Measurements from ENCODE around the gene ZNF883. TPM values are rescaled to one million over a fixed set of nuclear protein-coding genes. Genes with fewer than 3 reads are reported as not detected.
A peak's percentile ranks its signal among the peaks of the same experiment; 100 is the strongest.
"Not testable (repeated sequence)": the region's sequence is repeated elsewhere in the genome, so short reads cannot be mapped to it uniquely, and the experiment has no call there.

Gene ZNF883
- total RNA-seq (2012; rRNA removed) = 1.1 and 2.0 TPM in 2 replicates

- peak within 1 kb of the TSS; percentile 71 for H3K4me3 ChIP-seq (ENCODE audit: low read length)
- no peaks in the 10 kb centered on the region for H3K27me3 ChIP-seq (ENCODE audit: control insufficient read depth, insufficient read depth, low read length)
- peak within 1 kb of the TSS; percentile 51 for H3K9ac ChIP-seq (ENCODE audit: low read depth, low read length)
- peaks cover 4% of the 10 kb centered on the region for H3K9me3 ChIP-seq (replicated peaks; ENCODE audit: low read length)
- H3K4me1 ChIP-seq (ENCODE audit: control insufficient read depth, insufficient read depth, low read length) = no peaks in the 10 kb centered on the region
- peak within 1 kb of the TSS; percentile 89 for H3K4me2 ChIP-seq (ENCODE audit: low read length)
- no peaks in the 10 kb centered on the region for H3K36me3 ChIP-seq (ENCODE audit: insufficient read depth, low read length)
These were observed at the start of gene ZNF883 for GRCh38 chr9:113011911-113012381. Gene ZNF883 (minus strand): TSS chr9:113012192.

GRCh38 chr9:113061072-113061850, 49.3 kb upstream of the ZNF883 start:
- not testable (repeated sequence) for H3K4me2 ChIP-seq (ENCODE audit: low read length); H3K9ac ChIP-seq (ENCODE audit: low read depth, low read length); H3K4me1 ChIP-seq (ENCODE audit: control insufficient read depth, insufficient read depth, low read length); H3K9me3 ChIP-seq (replicated peaks; ENCODE audit: low read length); H3K4me3 ChIP-seq (ENCODE audit: low read length); H3K36me3 ChIP-seq (ENCODE audit: insufficient read depth, low read length)
- H3K27me3 ChIP-seq (ENCODE audit: control insufficient read depth, insufficient read depth, low read length) = peaks cover 14% of the 10 kb centered on the region

GRCh38 chr9:113059581-113060284, 47.7 kb upstream of the ZNF883 start:
- not testable (repeated sequence) for H3K4me1 ChIP-seq (ENCODE audit: control insufficient read depth, insufficient read depth, low read length); H3K4me2 ChIP-seq (ENCODE audit: low read length); H3K36me3 ChIP-seq (ENCODE audit: insufficient read depth, low read length); H3K9ac ChIP-seq (ENCODE audit: low read depth, low read length)
- peaks cover 13% of the 10 kb centered on the region for H3K9me3 ChIP-seq (replicated peaks; ENCODE audit: low read length)
- H3K27me3 ChIP-seq (ENCODE audit: control insufficient read depth, insufficient read depth, low read length) = peaks cover 14% of the 10 kb centered on the region
- peak overlapping the region; percentile 32 for H3K4me3 ChIP-seq (ENCODE audit: low read length)

GRCh38 chr9:113057193-113057592, 45.2 kb upstream of the ZNF883 start:
- Histone ChIP-seq H3K4me1 (ENCODE audit: control insufficient read depth, insufficient read depth, low read length) (no peaks in the 10 kb centered on the region), H3K9me3 (replicated peaks; ENCODE audit: low read length) (peaks cover 20% of the 10 kb centered on the region), H3K9ac (ENCODE audit: low read depth, low read length) (peak overlapping the region; percentile 82), H3K36me3 (ENCODE audit: insufficient read depth, low read length) (no peaks in the 10 kb centered on the region), H3K27me3 (ENCODE audit: control insufficient read depth, insufficient read depth, low read length) (peaks cover 9% of the 10 kb centered on the region), H3K4me3 (ENCODE audit: low read length) (peak overlapping the region; percentile 87), H3K4me2 (ENCODE audit: low read length) (peak overlapping the region; percentile 81)

GRCh38 chr9:113056191-113057106, 44.5 kb upstream of the ZNF883 start, which contains the start of gene ZFP37:
Gene ZFP37 (minus strand): TSS chr9:113056724. CDS start chr9:113056688, 36 bp downstream.
- Histone ChIP-seq H3K4me2 (ENCODE audit: low read length) (peak within 1 kb of the TSS; percentile 81), H3K4me3 (ENCODE audit: low read length) (peak within 1 kb of the TSS; percentile 87), H3K36me3 (ENCODE audit: insufficient read depth, low read length) (no peaks in the 10 kb centered on the region), H3K9me3 (replicated peaks; ENCODE audit: low read length) (peaks cover 22% of the 10 kb centered on the region), H3K27me3 (ENCODE audit: control insufficient read depth, insufficient read depth, low read length) (peaks cover 5% of the 10 kb centered on the region), H3K9ac (ENCODE audit: low read depth, low read length) (peak within 1 kb of the TSS; percentile 82), H3K4me1 (ENCODE audit: control insufficient read depth, insufficient read depth, low read length) (no peaks in the 10 kb centered on the region)

GRCh38 chr9:113042884-113043657, 31.1 kb upstream of the ZNF883 start:
- H3K9ac ChIP-seq (ENCODE audit: low read depth, low read length) = no peak overlapping the region
- no peaks in the 10 kb centered on the region for H3K4me1 ChIP-seq (ENCODE audit: control insufficient read depth, insufficient read depth, low read length)
- no peak overlapping the region for H3K4me3 ChIP-seq (ENCODE audit: low read length)
- no peaks in the 10 kb centered on the region for H3K27me3 ChIP-seq (ENCODE audit: control insufficient read depth, insufficient read depth, low read length)
- peaks cover 41% of the 10 kb centered on the region for H3K36me3 ChIP-seq (ENCODE audit: insufficient read depth, low read length)
- H3K9me3 ChIP-seq (replicated peaks; ENCODE audit: low read length) = peaks cover 63% of the 10 kb centered on the region
- H3K4me2 ChIP-seq (ENCODE audit: low read length) = no peak overlapping the region

GRCh38 chr9:113026200-113026599, 14.2 kb upstream of the ZNF883 start:
- Histone ChIP-seq H3K4me3 (ENCODE audit: low read length) (no peak overlapping the region), H3K9ac (ENCODE audit: low read depth, low read length) (no peak overlapping the region), H3K4me2 (ENCODE audit: low read length) (no peak overlapping the region), H3K27me3 (ENCODE audit: control insufficient read depth, insufficient read depth, low read length) (no peaks in the 10 kb centered on the region), H3K4me1 (ENCODE audit: control insufficient read depth, insufficient read depth, low read length) (no peaks in the 10 kb centered on the region), H3K36me3 (ENCODE audit: insufficient read depth, low read length) (no peaks in the 10 kb centered on the region), H3K9me3 (replicated peaks; ENCODE audit: low read length) (peaks cover 5% of the 10 kb centered on the region)

GRCh38 chr9:113018247-113018646, 6.3 kb upstream of the ZNF883 start:
- Histone ChIP-seq H3K4me1 (ENCODE audit: control insufficient read depth, insufficient read depth, low read length) (no peaks in the 10 kb centered on the region), H3K9ac (ENCODE audit: low read depth, low read length) (no peak overlapping the region), H3K4me3 (ENCODE audit: low read length) (no peak overlapping the region), H3K36me3 (ENCODE audit: insufficient read depth, low read length) (no peaks in the 10 kb centered on the region), H3K27me3 (ENCODE audit: control insufficient read depth, insufficient read depth, low read length) (no peaks in the 10 kb centered on the region), H3K4me2 (ENCODE audit: low read length) (no peak overlapping the region), H3K9me3 (replicated peaks; ENCODE audit: low read length) (no peaks in the 10 kb centered on the region)

GRCh38 chr9:113012492-113012891, 500 bp upstream of the ZNF883 start:
- Histone ChIP-seq H3K9ac (ENCODE audit: low read depth, low read length) (no peak overlapping the region), H3K9me3 (replicated peaks; ENCODE audit: low read length) (no peaks in the 10 kb centered on the region), H3K27me3 (ENCODE audit: control insufficient read depth, insufficient read depth, low read length) (no peaks in the 10 kb centered on the region), H3K4me2 (ENCODE audit: low read length) (peak overlapping the region; percentile 89), H3K36me3 (ENCODE audit: insufficient read depth, low read length) (no peaks in the 10 kb centered on the region), H3K4me1 (ENCODE audit: control insufficient read depth, insufficient read depth, low read length) (no peaks in the 10 kb centered on the region), H3K4me3 (ENCODE audit: low read length) (peak overlapping the region; percentile 71)

GRCh38 chr9:113005777-113006176, 6.2 kb downstream of the ZNF883 start:
- Histone ChIP-seq H3K27me3 (ENCODE audit: control insufficient read depth, insufficient read depth, low read length) (no peaks in the 10 kb centered on the region), H3K4me1 (ENCODE audit: control insufficient read depth, insufficient read depth, low read length) (no peaks in the 10 kb centered on the region), H3K9me3 (replicated peaks; ENCODE audit: low read length) (peaks cover 9% of the 10 kb centered on the region), H3K36me3 (ENCODE audit: insufficient read depth, low read length) (no peaks in the 10 kb centered on the region), H3K4me2 (ENCODE audit: low read length) (no peak overlapping the region), H3K9ac (ENCODE audit: low read depth, low read length) (no peak overlapping the region), H3K4me3 (ENCODE audit: low read length) (no peak overlapping the region)

Measured in skeletal muscle satellite cell (primary cell).